Right lung (tissue), 5 donors: ENCODE results near the gene DDI2. TPM values are rescaled to one million over a fixed set of nuclear protein-coding genes. Genes with fewer than 3 reads are reported as not detected.
"Not testable (repeated sequence)": the region's sequence is repeated elsewhere in the genome, so short reads cannot be mapped to it uniquely, and the experiment has no call there.

Source experiments
- DNase-seq, 2 donors: peaks; one replicate each; pipeline ENCODE4 v3.0.0-alpha.2; 2013
- polyA plus RNA-seq, 5 donors: library from polyadenylated mRNA; unstranded; fragments of 120-200 nt; gene quantifications; one replicate each; pipeline versions ENCODE4 v1.2.1 to v1.2.3, GENCODE V29; 2013; ENCODE audit warnings: inconsistent platforms in 1 of 5, low replicate concordance in 1 of 5; ENCODE audit not compliant: insufficient read length in 5 of 5, insufficient read depth in 1 of 5

The DDI2 gene
- polyA plus RNA-seq, 5 donors, result 13.3 to 24.0 (median 21.1) TPM

DNA sequence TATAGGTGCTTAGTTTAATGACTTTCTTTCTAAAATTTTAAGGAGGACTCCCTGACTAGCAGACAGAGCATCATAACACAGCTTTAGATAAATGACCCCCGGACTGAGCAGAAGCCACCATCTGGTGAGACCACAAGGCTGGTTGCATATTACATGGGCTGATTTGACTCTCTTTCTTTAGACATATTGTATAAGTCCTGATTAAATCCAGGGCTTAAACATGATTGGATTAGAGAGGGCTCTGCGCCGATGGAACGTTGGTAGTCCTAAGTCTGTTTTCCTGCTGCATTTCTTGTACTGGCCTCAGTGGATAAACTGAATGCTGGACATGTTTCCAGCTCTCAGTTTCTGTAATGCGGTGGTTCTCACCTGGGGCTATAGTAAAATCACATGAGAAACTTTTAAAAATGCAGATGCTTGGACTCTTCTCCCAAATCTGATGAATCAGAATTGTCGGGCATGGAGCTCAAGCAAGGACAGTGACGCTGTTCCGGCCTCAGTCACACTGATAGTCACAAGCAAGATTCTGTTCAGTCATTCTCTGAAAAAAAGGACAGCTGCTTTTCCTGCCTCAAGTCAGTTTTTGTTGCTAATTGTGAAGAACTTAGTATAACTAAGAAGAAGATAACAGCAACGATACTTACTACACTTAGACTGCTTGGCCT, 16.6 kb downstream of the DDI2 start:
- no peak for DNase-seq

- DNase-seq, result no peak
Measured at GRCh38 chr1:15636436-15636835, 19.2 kb downstream of the DDI2 start.

- DNase-seq, result no peak
Measured at GRCh38 chr1:15637826-15638225, 20.6 kb downstream of the DDI2 start.

DNA sequence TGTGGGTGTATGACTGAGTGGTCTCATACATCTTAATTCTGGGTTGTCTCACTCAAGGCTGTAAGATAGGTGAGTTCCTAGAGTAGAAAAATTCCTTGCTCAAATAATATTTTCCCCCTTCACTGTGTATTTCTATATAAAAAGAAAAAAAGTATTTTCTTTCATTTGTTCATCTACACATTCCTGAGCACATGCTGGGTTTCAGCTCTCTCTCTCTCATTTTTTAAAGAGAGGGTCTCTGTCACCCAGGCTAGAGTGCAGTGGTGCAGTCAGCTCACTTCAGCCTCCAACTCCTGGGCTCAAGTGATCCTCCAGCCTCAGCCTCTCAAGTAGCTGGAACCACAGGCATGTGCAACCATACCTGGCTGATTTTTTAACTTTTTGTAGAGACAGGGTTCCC, 22.0 kb downstream of the DDI2 start:
- no peak for DNase-seq

DNA sequence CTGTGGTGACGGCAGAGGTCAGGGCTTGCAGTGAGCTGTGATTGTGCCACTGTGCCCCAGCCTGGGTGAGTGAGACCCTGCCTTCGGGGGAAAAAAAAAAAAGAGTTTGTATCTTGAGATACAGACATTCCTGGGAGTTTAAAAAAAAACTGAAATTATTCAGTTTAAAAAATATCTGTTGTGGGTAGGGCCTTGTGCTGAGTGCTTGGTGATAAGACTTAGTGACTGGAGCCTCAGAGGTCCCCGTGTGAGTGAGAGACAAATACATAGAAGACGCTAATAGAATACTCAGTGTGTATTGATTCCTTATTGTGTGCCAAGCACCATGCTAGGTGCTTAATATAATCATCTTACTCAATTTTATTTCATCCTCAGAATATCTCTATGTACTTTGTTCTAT, 22.7 kb downstream of the DDI2 start:
- DNase-seq, result no peak

GRCh38 chr1:15640667-15641066, 23.4 kb downstream of the DDI2 start:
- no peak for DNase-seq

DNA sequence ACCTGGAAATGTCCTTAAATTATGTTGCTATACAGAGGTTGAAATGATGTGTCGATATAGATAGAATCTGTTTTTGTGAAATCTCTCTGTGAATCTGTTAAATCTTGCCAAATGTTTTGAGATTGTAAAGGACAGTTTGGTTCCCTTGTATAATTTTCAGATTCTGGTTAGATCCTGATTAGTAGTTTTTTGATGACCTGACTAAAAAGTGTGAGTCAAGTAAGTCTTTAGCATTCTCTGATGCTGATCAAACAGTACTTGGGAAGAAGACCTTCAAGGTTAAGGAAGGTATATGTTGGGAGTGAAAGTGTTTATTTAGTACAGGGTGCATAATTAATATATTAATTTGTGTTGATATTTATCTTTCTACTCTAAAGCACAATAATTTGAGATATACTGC, 32.7 kb downstream of the DDI2 start:
- no peak for DNase-seq

GRCh38 chr1:15650433-15650832, 33.2 kb downstream of the DDI2 start:
- DNase-seq, result no peak

- not testable (repeated sequence) for DNase-seq
Measured at GRCh38 chr1:15652130-15652529, 34.9 kb downstream of the DDI2 start.

DNA sequence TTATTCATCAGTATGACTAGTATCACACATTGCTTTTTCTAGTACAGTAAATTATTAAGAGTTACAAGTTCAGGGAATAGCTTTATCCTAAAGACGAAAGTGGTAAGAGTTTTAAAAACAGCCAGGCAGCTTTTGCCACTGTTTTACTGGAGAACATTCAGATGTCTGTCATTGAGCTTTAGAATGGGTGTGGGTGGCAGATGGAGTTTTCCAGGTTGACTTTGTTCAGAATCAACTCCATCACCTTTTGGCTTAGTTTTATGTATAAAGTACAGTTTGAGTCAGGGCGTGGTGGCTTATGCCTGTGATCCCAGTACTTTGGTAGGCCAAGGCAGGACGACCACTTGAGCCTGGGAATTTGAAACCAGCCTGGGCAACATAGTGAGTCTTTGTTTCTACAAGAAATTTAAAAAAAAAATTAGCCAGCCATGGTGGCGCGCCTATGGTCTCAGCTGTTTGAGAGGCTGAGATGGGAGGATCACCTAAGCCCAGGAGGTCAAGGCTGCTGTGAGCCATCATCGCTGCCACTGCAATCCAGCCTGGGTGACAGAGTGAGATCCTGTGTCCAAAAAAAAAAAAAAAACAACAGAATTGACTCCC, 36.9 kb downstream of the DDI2 start:
- no peak for DNase-seq

GRCh38 chr1:15656464-15656863, 39.2 kb downstream of the DDI2 start:
- DNase-seq, result no peak

- DNase-seq, result no peak
Measured at GRCh38 chr1:15657021-15657420, 39.8 kb downstream of the DDI2 start.

GRCh38 chr1:15660151-15660550, 42.9 kb downstream of the DDI2 start:
- DNase-seq, result no peak

- peak in 1 of 2 donors; percentile 18 for DNase-seq
Measured at GRCh38 chr1:15662477-15662876, 45.2 kb downstream of the DDI2 start.

DNA sequence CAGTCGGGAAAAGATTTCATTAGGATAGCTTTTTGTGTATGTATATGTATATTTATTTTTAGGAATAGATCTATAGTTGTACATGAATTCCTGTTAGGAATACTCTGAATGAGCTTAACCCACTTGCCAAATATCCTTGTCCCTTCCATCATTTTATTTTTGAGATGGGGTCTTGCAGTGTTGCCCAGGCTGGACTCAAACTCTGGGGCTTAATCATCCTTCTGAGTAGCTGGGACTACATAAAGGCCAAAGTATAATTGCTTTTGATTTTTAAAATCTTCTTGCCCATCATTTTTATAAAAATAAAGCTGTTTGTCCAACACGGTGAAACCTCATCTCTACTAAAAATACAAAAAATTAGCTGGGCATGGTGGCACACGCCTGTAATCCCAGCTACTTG, 46.7 kb downstream of the DDI2 start:
- DNase-seq, result no peak

- no peak for DNase-seq
Measured at GRCh38 chr1:15667362-15667761, 50.1 kb downstream of the DDI2 start.

GRCh38 chr1:15668089-15668754, 51.0 kb downstream of the DDI2 start:
- no peak for DNase-seq

- DNase-seq, result no peak
Measured at GRCh38 chr1:15669074-15669473, 51.8 kb downstream of the DDI2 start.

- no peak for DNase-seq
Measured at GRCh38 chr1:15669864-15670263, 52.6 kb downstream of the DDI2 start.

DNA sequence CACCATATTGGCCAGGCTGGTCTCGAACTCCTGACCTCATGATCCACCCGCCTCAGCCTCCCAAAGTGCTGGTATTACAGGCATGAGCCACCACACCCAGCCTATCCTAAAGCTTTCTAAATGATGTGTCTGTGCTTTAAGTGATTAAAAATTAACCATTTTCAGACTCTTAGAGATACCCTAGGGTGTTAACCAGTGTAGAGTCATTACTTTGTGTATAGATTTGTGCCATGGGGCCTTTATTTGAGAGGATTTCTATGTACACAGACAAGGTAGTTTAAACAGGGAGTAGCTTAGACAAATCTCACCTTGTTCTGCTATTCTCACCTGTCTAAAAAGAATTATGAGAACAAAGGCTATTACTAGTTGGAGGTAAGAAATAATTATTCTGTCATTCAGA, 54.2 kb downstream of the DDI2 start:
- no peak for DNase-seq

GRCh38 chr1:15674386-15675159, 57.3 kb downstream of the DDI2 start:
- no peak for DNase-seq

DNA sequence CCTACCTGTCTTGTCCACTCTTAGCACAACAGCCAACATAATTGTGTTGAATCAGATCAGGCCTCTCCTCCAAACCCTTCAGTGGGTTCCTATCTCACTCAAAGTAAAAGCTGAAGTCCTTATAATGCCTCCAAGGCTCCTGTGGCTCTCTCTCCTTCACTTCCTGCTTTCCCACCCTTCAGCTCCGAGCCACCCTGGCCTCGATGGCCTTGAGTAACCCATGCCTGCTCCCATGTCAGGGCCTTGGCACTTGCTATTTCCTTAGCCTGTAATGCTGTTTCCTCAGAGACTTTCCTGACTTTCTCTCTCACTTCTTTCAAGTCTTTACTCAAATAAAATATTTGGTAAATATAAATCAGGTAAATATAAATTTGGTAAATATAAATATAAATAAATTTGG, 58.8 kb downstream of the DDI2 start:
- DNase-seq, result no peak
